Panc1 (cell line): Measurements from ENCODE around the gene TMEM187. TPM values are rescaled to one million over a fixed set of nuclear protein-coding genes. Genes with fewer than 3 reads are reported as not detected.

Experiments used
- ATAC-seq: fragments of 200-7000 bp; cut with Tn5 transposase; 2 replicates; pipeline ENCODE4 v1.9.1; 2020; ENCODE audit warnings: mild to moderate bottlenecking, moderate library complexity
- BruUV-seq: library from RNA; stranded (reverse); fragments of 400-500 nt; replicated peaks from 2 replicates; lab custom pipeline; 2021; lab: Mats Ljungman, UMichigan
- CTCF ChIA-PET: fragments of 300-600 bp; sonication (Branson Sonifier 250); formaldehyde crosslinking; loops from one replicate; lab custom pipeline; 2022; ENCODE audit warnings: antibody characterized with exemption; lab: Charles Lee
- POLR2A ChIA-PET: fragments of 300-600 bp; sonication (Branson Sonifier 250); formaldehyde crosslinking; loops from one replicate; lab custom pipeline; 2022; ENCODE audit warnings: antibody characterized with exemption; lab: Charles Lee
- DNase-seq: peaks from one replicate; pipeline ENCODE4 v3.0.0-alpha.2; 2010; ENCODE audit warnings: low read depth, low spot score
- H3K27ac ChIP-seq: 2 replicates; pipeline ENCODE4 v1.5.1; 2011; ENCODE audit warnings: mild to moderate bottlenecking, low read length, inconsistent platforms
- H3K27me3 ChIP-seq: fragments of 200-500 bp; sonication (Bioruptor generic); 2 replicates; pipeline ENCODE4 v1.6.0; 2014; ENCODE audit warnings: low read length, inconsistent platforms; ENCODE audit not compliant: control insufficient read depth, insufficient read depth
- H3K36me3 ChIP-seq: fragments of 200-500 bp; sonication (Bioruptor generic); 2 replicates; pipeline ENCODE4 v1.5.1; 2014; ENCODE audit warnings: inconsistent platforms, mild to moderate bottlenecking, low read length, moderate library complexity; ENCODE audit not compliant: control insufficient read depth, insufficient read depth
- H3K4me1 ChIP-seq: 2 replicates; pipeline ENCODE4 v1.5.1; 2011; ENCODE audit warnings: inconsistent platforms, mild to moderate bottlenecking, low read length, moderate library complexity; ENCODE audit not compliant: control insufficient read depth, insufficient read depth
- H3K4me3 ChIP-seq, 2 experiments: 2 replicates each; pipeline ENCODE4 v1.5.1; 2011 to 2012; ENCODE audit warnings: low read depth in 2 of 2, low read length in 2 of 2, mild to moderate bottlenecking in 2 of 2, inconsistent platforms in 1 of 2, moderate library complexity in 1 of 2
- H3K9me3 ChIP-seq: fragments of 200-500 bp; sonication (Bioruptor generic); 2 replicates; pipeline ENCODE4 v1.5.1; 2014; ENCODE audit warnings: low read depth, mild to moderate bottlenecking, inconsistent platforms, low read length, moderate library complexity; ENCODE audit not compliant: control insufficient read depth, insufficient read depth
- POLR2AphosphoS5 ChIP-seq: IDR thresholded peaks from 2 replicates; pipeline ENCODE4 v1.6.1; 2012; ENCODE audit warnings: mild to moderate bottlenecking, low read depth, low read length, moderate library complexity
- SIN3A ChIP-seq: IDR thresholded peaks from 2 replicates; pipeline ENCODE4 v1.6.1; 2012; ENCODE audit warnings: low read depth, mild to moderate bottlenecking, low read length, moderate library complexity, borderline replicate concordance; ENCODE audit not compliant: insufficient read depth
- TCF7L2 ChIP-seq: IDR thresholded peaks from 2 replicates; pipeline ENCODE4 v1.6.1; 2011; ENCODE audit warnings: mild to moderate bottlenecking, low read depth, low read length, inconsistent platforms
- in situ Hi-C: cut with HindIII; loops from 2 replicates; pipeline ENCODE4 v1.10.0; 2016; ENCODE audit warnings: low sequenced_read_pairs, low pct_unique_long_range_greater_than_20kb
- intact Hi-C: fragments of 100-400 bp; cut with micrococcal nuclease; formaldehyde crosslinking; loops from one replicate; pipeline ENCODE4 v1.10.0; 2022; ENCODE audit not compliant: unreplicated experiment
- total RNA-seq: library from RNA; stranded (reverse); gene quantifications from one replicate; pipeline ENCODE4 v1.2.1, GENCODE V29; 2021; ENCODE audit not compliant: unreplicated experiment
- TF ChIP-seq, protein P1 (sequence below), 2 experiments: IDR thresholded peaks; 2 replicates each; pipeline ENCODE4 v1.6.1; 2011 to 2012; ENCODE audit warnings: low read depth in 2 of 2, control low read depth in 1 of 2, low read length in 1 of 2, mild to moderate bottlenecking in 1 of 2, moderate library complexity in 1 of 2; ENCODE audit not compliant: insufficient read depth in 1 of 2
- TF ChIP-seq, protein P2 (sequence below): fragments of 450-650 bp; IDR thresholded peaks from 2 replicates; pipeline ENCODE4 v1.5.1; 2017; ENCODE audit warnings: mild to moderate bottlenecking

Gene TMEM187
- total RNA-seq, 1 experiment from 2014 or later = 15.7 TPM

DNA sequence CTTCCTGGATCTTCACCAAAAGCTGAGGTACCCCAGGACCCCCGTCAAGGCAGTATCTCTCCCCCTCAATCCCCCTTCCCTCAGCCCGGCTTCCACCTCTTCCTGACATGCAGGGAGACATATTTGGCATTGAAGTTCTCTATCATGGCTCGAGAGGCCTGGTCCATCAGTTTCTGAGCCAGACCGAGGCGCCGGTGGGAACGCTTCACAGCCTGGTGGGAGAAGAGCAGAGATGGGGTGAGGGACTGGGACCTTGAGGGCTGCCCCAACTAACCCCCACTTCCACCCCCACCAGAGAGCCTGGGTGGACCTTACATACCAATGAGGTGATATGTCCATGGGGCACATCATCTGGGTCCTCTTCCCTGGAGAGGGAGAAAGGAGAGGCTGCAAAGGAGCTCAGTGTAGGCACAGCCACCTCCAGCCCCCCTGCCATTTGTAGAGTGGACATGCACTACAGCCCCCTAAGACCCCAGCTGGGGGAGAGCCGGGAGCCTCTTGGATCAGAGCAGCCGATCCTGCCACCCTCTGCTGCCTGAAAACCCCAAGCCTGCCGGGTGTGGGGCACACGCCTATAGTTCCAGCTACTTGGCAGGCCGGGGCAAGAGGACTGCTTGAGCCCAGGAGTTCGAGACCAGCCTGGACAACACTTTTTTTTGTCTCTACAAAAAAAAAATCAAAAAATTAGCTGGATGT, 40.2 kb upstream of the TMEM187 start:
- DNase-seq = no peak
- H3K36me3 ChIP-seq = peaks cover 7% of the 10 kb centered on the region
- intact Hi-C loops (no loop called here), in situ Hi-C loops (no loop called here)
- peaks cover 26% of the 10 kb centered on the region for H3K4me1 ChIP-seq
- TF ChIP-seq POLR2AphosphoS5 (no peak), SIN3A (no peak), TCF7L2 (no peak)
- TF ChIP-seq, protein P1, sequence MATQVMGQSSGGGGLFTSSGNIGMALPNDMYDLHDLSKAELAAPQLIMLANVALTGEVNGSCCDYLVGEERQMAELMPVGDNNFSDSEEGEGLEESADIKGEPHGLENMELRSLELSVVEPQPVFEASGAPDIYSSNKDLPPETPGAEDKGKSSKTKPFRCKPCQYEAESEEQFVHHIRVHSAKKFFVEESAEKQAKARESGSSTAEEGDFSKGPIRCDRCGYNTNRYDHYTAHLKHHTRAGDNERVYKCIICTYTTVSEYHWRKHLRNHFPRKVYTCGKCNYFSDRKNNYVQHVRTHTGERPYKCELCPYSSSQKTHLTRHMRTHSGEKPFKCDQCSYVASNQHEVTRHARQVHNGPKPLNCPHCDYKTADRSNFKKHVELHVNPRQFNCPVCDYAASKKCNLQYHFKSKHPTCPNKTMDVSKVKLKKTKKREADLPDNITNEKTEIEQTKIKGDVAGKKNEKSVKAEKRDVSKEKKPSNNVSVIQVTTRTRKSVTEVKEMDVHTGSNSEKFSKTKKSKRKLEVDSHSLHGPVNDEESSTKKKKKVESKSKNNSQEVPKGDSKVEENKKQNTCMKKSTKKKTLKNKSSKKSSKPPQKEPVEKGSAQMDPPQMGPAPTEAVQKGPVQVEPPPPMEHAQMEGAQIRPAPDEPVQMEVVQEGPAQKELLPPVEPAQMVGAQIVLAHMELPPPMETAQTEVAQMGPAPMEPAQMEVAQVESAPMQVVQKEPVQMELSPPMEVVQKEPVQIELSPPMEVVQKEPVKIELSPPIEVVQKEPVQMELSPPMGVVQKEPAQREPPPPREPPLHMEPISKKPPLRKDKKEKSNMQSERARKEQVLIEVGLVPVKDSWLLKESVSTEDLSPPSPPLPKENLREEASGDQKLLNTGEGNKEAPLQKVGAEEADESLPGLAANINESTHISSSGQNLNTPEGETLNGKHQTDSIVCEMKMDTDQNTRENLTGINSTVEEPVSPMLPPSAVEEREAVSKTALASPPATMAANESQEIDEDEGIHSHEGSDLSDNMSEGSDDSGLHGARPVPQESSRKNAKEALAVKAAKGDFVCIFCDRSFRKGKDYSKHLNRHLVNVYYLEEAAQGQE (IDR thresholded peaks at IDR 0.05; ENCODE audit: insufficient read depth in 1 of 2, low read depth in 2 of 2, low read length in 1 of 2) = no peak
- TF ChIP-seq, protein P2, sequence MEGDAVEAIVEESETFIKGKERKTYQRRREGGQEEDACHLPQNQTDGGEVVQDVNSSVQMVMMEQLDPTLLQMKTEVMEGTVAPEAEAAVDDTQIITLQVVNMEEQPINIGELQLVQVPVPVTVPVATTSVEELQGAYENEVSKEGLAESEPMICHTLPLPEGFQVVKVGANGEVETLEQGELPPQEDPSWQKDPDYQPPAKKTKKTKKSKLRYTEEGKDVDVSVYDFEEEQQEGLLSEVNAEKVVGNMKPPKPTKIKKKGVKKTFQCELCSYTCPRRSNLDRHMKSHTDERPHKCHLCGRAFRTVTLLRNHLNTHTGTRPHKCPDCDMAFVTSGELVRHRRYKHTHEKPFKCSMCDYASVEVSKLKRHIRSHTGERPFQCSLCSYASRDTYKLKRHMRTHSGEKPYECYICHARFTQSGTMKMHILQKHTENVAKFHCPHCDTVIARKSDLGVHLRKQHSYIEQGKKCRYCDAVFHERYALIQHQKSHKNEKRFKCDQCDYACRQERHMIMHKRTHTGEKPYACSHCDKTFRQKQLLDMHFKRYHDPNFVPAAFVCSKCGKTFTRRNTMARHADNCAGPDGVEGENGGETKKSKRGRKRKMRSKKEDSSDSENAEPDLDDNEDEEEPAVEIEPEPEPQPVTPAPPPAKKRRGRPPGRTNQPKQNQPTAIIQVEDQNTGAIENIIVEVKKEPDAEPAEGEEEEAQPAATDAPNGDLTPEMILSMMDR = no peak
- CTCF ChIA-PET = no interaction called here
- POLR2A ChIA-PET = no interaction called here
- no peaks in the 10 kb centered on the region for H3K27me3 ChIP-seq
- H3K4me3 ChIP-seq = no peak overlapping the region
- no peaks in the 10 kb centered on the region for H3K9me3 ChIP-seq
- 0 out of 2 replicates have a peak overlapping the region, but pooled peaks have one; percentile 12 for H3K27ac ChIP-seq
- no TSS peak for BruUV-seq
- ATAC-seq = no peak

DNA sequence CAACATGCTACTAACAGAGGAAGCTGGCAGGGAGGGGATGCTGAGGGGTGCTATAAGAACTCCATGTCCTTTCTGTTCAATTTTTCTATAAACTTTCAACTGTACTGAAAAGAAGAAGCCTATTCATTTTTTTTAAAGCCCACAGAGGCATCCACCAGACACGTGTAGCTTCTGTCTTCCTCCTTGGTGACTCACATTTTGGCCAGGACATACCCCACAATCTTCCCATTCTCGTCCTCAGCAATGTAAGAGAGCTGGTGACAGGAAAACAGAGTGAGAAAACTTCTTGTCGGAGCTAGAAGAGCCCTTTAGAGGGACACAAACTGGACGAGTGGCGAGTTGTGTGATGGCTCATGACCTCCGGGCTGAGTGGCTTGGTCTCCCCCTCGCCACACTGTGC, 38.8 kb upstream of the TMEM187 start:
- intact Hi-C loops = no loop called here
- TF ChIP-seq TCF7L2 = no peak
- no peak for TF ChIP-seq POLR2AphosphoS5
- TF ChIP-seq SIN3A = no peak
- TF ChIP-seq, protein P1 (IDR thresholded peaks at IDR 0.05; ENCODE audit: insufficient read depth in 1 of 2, low read depth in 2 of 2, low read length in 1 of 2) = no peak
- TF ChIP-seq, protein P2 = no peak

More for the DNA sequence above, 38.8 kb upstream of the TMEM187 start:
- POLR2A ChIA-PET = no interaction called here
- peaks cover 26% of the 10 kb centered on the region for H3K4me1 ChIP-seq
- peak overlapping the region; percentile 94 to 95 for H3K4me3 ChIP-seq
- peak overlapping the region; percentile 75 for H3K27ac ChIP-seq
- H3K27me3 ChIP-seq = no peaks in the 10 kb centered on the region
- H3K9me3 ChIP-seq = no peaks in the 10 kb centered on the region
- DNase-seq (no peak), ATAC-seq (no peak)
- CTCF ChIA-PET = no interaction called here
- in situ Hi-C loops = no loop called here
- H3K36me3 ChIP-seq = peaks cover 7% of the 10 kb centered on the region
- no TSS peak for BruUV-seq
